ENCODE results near the gene SLC1A7. TPM values are rescaled to one million over a fixed set of nuclear protein-coding genes. Genes with fewer than 3 reads are reported as not detected.

SLC1A7 gene
- not detected in 2 replicates for total RNA-seq

DNA sequence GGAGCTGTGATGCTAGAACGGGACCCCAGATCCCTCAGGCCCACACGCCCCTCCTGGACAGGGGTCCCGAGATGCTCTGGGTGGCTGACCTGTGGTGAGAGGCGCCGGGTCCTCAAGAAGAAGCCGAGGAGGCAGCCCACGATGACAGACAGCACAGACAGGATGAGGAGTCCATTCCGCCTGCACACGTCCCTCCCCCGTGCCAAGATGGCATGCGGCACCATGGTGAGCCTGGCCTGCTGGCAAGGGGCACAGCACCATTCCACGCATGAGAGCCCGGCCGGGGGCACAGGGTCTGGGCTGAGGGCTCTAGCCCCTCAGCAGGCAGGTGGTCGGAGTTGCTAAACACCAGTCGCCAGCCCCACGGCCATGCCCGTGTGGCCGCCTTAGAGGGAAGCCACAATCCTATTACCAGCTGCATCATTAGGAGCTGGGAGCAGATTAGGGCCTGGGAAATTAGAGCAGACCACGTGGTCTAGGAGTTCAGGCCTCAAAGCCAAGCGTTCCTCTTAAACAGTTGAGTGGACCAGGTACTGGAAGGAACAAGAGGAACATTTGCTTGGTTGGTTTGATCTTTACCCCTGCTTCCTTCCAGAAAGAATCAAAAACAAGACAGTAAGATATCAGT is at the start of gene SLC1A7:
SLC1A7 (minus strand) TSS at position 413 of the 628 bp plus-strand sequence; CDS start at position 224, 189 bp downstream.

DNA sequence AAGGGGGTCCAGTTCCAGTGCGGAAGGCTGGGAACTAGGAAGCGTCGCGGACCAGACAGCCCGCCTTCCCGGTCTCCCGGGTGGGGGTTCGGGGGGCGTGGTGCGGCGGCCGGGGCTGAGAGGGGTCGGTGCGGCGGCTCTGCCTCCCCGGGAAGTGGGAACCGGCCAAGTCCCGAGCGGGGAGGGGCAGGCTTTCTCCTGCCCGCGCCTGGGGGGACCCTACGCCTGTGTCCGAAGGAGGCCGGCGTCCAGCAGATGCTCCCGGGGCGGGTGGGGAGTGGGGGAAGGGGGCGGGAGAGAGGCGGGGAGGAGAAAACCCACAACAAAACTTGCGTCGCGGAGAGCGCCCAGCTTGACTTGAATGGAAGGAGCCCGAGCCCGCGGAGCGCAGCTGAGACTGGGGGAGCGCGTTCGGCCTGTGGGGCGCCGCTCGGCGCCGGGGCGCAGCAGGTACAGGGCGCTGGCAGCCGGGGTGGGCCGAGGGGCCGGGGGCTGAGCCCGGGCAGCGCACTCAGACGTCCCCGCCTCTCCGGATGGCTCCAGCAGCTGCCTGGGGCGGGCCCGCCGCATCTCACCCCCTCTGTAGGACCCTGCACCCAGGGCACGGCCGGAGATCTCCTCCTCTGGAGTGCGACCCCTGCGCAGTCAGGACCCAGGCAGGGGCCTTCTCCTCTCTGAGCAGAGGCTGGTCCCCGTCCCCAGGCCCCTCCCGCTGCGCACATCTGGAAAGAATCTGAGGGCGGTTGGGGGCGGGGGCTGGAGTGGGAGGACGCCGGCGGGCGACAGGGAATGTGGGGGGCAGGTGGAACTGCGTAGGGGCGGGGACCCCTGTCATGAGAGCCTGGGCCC is 80.4 kb downstream of the SLC1A7 start, which contains the start of gene PODN:
PODN (plus strand) TSS at position 355 of the 849 bp plus-strand sequence. CDS start 7,643 bp downstream, outside the sequence.

Other genes starting within 250 kb of the SLC1A7 start
- gene ECHDC2, start 220.9 kb downstream of the SLC1A7 start, total RNA-seq, result 15.4 and 19.3 TPM in 2 replicates
- gene SCP2, start 215.4 kb downstream of the SLC1A7 start, total RNA-seq, result 164 and 210 TPM in 2 replicates
- 0.37 and 1.5 TPM in 2 replicates for gene PODN, start 80.4 kb downstream of the SLC1A7 start, total RNA-seq
- gene CPT2, start 54.2 kb upstream of the SLC1A7 start, total RNA-seq, result 10.0 and 11.0 TPM in 2 replicates
- gene CZIB, start 78.0 kb upstream of the SLC1A7 start, total RNA-seq, result 40.0 and 52.9 TPM in 2 replicates
- 25.5 and 28.1 TPM in 2 replicates for gene MAGOH, start 95.9 kb upstream of the SLC1A7 start, total RNA-seq
- 10.7 and 35.2 TPM in 2 replicates for gene LRP8, start 185.4 kb upstream of the SLC1A7 start, total RNA-seq

All from smooth muscle cell of the umbilical artery (primary cell).